Gastroesophageal sphincter (tissue), 3 donors: ENCODE measurements around the gene TMEM239.

Source experiments
- POLR2A ChIP-seq, 2 donors: fragments of 450-650 bp; IDR thresholded peaks; one replicate each; pipeline ENCODE4 v1.6.1; 2017; ENCODE audit warnings: antibody characterized with exemption in 2 of 2, mild to moderate bottlenecking in 2 of 2, moderate library complexity in 1 of 2
- POLR2AphosphoS5 ChIP-seq: sonication (generic); formaldehyde crosslinking; IDR thresholded peaks from one replicate; pipeline ENCODE4 v1.6.1; 2017; ENCODE audit warnings: antibody characterized with exemption
- TF ChIP-seq, protein P1 (sequence below), 4 experiments: fragments of 200-600 bp in 2 of 4; fragments of 450-650 bp in 2 of 4; sonication (generic) in 1 of 4; IDR thresholded peaks; one replicate each; pipeline ENCODE4 v1.5.1; 2017 to 2019; ENCODE audit warnings: antibody characterized with exemption in 4 of 4, mild to moderate bottlenecking in 2 of 4, moderate library complexity in 2 of 4

DNA sequence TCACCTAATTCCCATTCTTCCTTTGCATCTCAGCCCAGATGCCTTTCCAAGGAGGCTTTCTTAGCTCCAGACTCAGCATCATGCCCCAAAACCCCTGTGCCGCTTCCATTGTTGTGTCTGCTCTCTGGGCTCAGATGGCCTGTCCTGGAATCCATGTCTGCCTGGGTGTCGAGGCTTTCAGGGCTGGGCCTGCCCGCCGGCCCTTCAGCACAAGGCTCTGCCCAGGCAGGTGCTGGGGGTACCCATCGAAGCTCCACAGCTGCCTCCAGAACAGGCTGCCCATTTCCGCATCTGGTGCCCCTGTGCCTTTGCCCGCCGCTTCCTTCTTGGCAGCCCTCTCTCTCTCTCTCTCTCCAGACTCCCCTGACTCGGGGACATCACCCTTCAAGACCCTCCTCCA lies 16.9 kb upstream of the TMEM239 start:
- TF ChIP-seq, protein P1, sequence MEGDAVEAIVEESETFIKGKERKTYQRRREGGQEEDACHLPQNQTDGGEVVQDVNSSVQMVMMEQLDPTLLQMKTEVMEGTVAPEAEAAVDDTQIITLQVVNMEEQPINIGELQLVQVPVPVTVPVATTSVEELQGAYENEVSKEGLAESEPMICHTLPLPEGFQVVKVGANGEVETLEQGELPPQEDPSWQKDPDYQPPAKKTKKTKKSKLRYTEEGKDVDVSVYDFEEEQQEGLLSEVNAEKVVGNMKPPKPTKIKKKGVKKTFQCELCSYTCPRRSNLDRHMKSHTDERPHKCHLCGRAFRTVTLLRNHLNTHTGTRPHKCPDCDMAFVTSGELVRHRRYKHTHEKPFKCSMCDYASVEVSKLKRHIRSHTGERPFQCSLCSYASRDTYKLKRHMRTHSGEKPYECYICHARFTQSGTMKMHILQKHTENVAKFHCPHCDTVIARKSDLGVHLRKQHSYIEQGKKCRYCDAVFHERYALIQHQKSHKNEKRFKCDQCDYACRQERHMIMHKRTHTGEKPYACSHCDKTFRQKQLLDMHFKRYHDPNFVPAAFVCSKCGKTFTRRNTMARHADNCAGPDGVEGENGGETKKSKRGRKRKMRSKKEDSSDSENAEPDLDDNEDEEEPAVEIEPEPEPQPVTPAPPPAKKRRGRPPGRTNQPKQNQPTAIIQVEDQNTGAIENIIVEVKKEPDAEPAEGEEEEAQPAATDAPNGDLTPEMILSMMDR (IDR thresholded peaks at IDR 0.05) = no peak
- TF ChIP-seq POLR2A (IDR thresholded peaks at IDR 0.05) (no peak), POLR2AphosphoS5 (no peak)
